Measurements from ENCODE around the gene RIT2. TPM values are rescaled to one million over a fixed set of nuclear protein-coding genes. Genes with fewer than 3 reads are reported as not detected.

Gene RIT2
- total RNA-seq, 1 experiment from 2014 or later, result not detected

- Mint-ChIP-seq H3K27me3 (ENCODE audit: insufficient read depth, unreplicated experiment) (peaks cover 3% of the 10 kb centered on the region), H3K4me1 (ENCODE audit: low read depth, unreplicated experiment) (no peaks in the 10 kb centered on the region), H3K27ac (ENCODE audit: unreplicated experiment) (no peak overlapping the region), H3K4me3 (ENCODE audit: unreplicated experiment) (no peak overlapping the region), H3K36me3 (ENCODE audit: insufficient read depth, unreplicated experiment) (no peaks in the 10 kb centered on the region), H3K9me3 (ENCODE audit: unreplicated experiment) (no peaks in the 10 kb centered on the region)
- no peaks in the 10 kb centered on the region for H3K27me3 ChIP-seq (replicated peaks; ENCODE audit: control insufficient read depth, insufficient read depth, low read length)
- no peaks in the 10 kb centered on the region for H3K36me3 ChIP-seq (ENCODE audit: control insufficient read depth, insufficient read depth, low read length)
- no TSS peak for BruUV-seq (replicated peaks)
- H3K4me3 ChIP-seq (ENCODE audit: low read depth, low read length), result no peak overlapping the region
- TF ChIP-seq, protein P1, sequence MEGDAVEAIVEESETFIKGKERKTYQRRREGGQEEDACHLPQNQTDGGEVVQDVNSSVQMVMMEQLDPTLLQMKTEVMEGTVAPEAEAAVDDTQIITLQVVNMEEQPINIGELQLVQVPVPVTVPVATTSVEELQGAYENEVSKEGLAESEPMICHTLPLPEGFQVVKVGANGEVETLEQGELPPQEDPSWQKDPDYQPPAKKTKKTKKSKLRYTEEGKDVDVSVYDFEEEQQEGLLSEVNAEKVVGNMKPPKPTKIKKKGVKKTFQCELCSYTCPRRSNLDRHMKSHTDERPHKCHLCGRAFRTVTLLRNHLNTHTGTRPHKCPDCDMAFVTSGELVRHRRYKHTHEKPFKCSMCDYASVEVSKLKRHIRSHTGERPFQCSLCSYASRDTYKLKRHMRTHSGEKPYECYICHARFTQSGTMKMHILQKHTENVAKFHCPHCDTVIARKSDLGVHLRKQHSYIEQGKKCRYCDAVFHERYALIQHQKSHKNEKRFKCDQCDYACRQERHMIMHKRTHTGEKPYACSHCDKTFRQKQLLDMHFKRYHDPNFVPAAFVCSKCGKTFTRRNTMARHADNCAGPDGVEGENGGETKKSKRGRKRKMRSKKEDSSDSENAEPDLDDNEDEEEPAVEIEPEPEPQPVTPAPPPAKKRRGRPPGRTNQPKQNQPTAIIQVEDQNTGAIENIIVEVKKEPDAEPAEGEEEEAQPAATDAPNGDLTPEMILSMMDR (IDR thresholded peaks at IDR 0.05; ENCODE audit: insufficient read depth in 1 of 2, low read depth in 1 of 2, low read length in 1 of 2, severe bottlenecking in 1 of 2, unreplicated experiment in 1 of 2), result no peak
- H3K9me3 ChIP-seq, result no peaks in the 10 kb centered on the region
- POLR2A ChIA-PET, result no interaction called here
- CTCF ChIA-PET, result no interaction called here
- intact Hi-C loops (cut with micrococcal nuclease; ENCODE audit: unreplicated experiment), result no loop called here
- H3K4me1 ChIP-seq, result no peaks in the 10 kb centered on the region
- DNase-seq, result no peak
Measured at GRCh38 chr18:42821492-42821891, 294.0 kb downstream of the RIT2 start.

GRCh38 chr18:42814618-42815017 lies 300.9 kb downstream of the RIT2 start:
- Histone ChIP-seq H3K27me3 (replicated peaks; ENCODE audit: control insufficient read depth, insufficient read depth, low read length) (no peaks in the 10 kb centered on the region), H3K36me3 (ENCODE audit: control insufficient read depth, insufficient read depth, low read length) (no peaks in the 10 kb centered on the region), H3K4me1 (no peaks in the 10 kb centered on the region), H3K4me3 (ENCODE audit: low read depth, low read length) (no peak overlapping the region), H3K9me3 (no peaks in the 10 kb centered on the region)
- no TSS peak for BruUV-seq (replicated peaks)
- no peak for DNase-seq
- Mint-ChIP-seq H3K4me3 (ENCODE audit: unreplicated experiment) (no peak overlapping the region), H3K36me3 (ENCODE audit: insufficient read depth, unreplicated experiment) (no peaks in the 10 kb centered on the region), H3K27ac (ENCODE audit: unreplicated experiment) (no peak overlapping the region), H3K9me3 (ENCODE audit: unreplicated experiment) (no peaks in the 10 kb centered on the region), H3K4me1 (ENCODE audit: low read depth, unreplicated experiment) (no peaks in the 10 kb centered on the region), H3K27me3 (ENCODE audit: insufficient read depth, unreplicated experiment) (no peaks in the 10 kb centered on the region)
- ChIA-PET CTCF (no interaction called here), POLR2A (no interaction called here)
- TF ChIP-seq, protein P1 (IDR thresholded peaks at IDR 0.05; ENCODE audit: insufficient read depth in 1 of 2, low read depth in 1 of 2, low read length in 1 of 2, severe bottlenecking in 1 of 2, unreplicated experiment in 1 of 2), result no peak
- intact Hi-C loops (cut with micrococcal nuclease; ENCODE audit: unreplicated experiment), result no loop called here

DNA sequence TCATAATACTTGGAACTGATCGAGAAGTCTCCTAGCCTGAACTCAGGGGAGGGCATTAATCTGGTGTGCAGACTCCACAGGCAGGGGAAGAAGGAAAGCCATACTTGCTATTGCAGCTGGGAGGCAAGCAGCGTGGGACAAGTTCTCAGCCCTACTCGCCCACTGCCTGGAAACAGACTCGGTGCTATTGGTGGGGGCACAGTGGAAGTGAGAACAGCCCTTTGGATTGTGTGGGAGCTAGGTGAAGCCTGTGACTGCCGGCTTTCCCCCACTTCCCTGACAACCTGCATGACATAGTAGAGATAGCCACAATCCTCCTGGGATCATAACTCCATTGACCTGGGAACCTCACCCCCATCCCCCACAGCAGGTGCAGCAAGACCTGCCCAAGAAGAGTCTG lies 301.3 kb downstream of the RIT2 start:
- Mint-ChIP-seq H3K4me3 (ENCODE audit: unreplicated experiment) (no peak overlapping the region), H3K27ac (ENCODE audit: unreplicated experiment) (no peak overlapping the region), H3K27me3 (ENCODE audit: insufficient read depth, unreplicated experiment) (no peaks in the 10 kb centered on the region), H3K9me3 (ENCODE audit: unreplicated experiment) (no peaks in the 10 kb centered on the region), H3K4me1 (ENCODE audit: low read depth, unreplicated experiment) (no peaks in the 10 kb centered on the region), H3K36me3 (ENCODE audit: insufficient read depth, unreplicated experiment) (no peaks in the 10 kb centered on the region)
- no peak overlapping the region for H3K4me3 ChIP-seq (ENCODE audit: low read depth, low read length)
- H3K4me1 ChIP-seq, result no peaks in the 10 kb centered on the region
- TF ChIP-seq, protein P1 (IDR thresholded peaks at IDR 0.05; ENCODE audit: insufficient read depth in 1 of 2, low read depth in 1 of 2, low read length in 1 of 2, severe bottlenecking in 1 of 2, unreplicated experiment in 1 of 2), result no peak
- no peak for DNase-seq
- POLR2A ChIA-PET, result no interaction called here
- BruUV-seq (replicated peaks), result no TSS peak
- H3K27me3 ChIP-seq (replicated peaks; ENCODE audit: control insufficient read depth, insufficient read depth, low read length), result no peaks in the 10 kb centered on the region
- H3K36me3 ChIP-seq (ENCODE audit: control insufficient read depth, insufficient read depth, low read length), result no peaks in the 10 kb centered on the region
- intact Hi-C loops (cut with micrococcal nuclease; ENCODE audit: unreplicated experiment), result no loop called here
- no peaks in the 10 kb centered on the region for H3K9me3 ChIP-seq
- CTCF ChIA-PET, result no interaction called here
